AG08395 (cell line): ENCODE measurements around the gene KSR2.

Source experiments
- DNase-seq: peaks from one replicate; pipeline ENCODE4 v3.0.0; 2012; ENCODE audit warnings: mixed read lengths, low spot score

KSR2 gene

DNA sequence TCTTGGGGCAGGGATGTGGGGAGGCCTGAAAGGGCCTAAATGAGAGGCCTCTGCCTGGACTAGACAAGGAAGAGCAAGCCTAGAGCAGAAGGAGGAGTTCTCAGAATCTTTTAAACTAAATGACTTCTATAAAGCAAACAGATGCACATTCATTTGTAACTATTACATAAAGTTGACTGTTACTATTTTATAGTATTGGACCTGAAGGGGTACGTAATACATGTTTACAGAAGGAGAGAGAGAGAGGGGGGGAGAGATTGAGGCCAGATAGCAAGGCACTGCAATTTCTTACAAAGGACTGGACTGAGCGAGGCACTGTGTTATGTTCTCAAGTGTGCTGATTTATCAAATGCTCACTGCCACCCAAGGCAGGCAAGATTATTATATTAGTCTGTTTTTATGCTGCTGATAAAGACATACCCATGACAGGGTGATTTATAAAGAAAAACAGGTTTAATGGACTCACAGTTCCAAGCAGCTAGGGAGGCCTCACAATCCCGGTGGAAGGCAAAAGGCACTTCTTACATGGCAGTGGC is 391.6 kb downstream of the KSR2 start:
- no peak for DNase-seq

- no peak for DNase-seq
These were observed 392.7 kb downstream of the KSR2 start for GRCh38 chr12:117576053-117576452.

GRCh38 chr12:117574655-117575054 is 394.1 kb downstream of the KSR2 start:
- DNase-seq = no peak

DNA sequence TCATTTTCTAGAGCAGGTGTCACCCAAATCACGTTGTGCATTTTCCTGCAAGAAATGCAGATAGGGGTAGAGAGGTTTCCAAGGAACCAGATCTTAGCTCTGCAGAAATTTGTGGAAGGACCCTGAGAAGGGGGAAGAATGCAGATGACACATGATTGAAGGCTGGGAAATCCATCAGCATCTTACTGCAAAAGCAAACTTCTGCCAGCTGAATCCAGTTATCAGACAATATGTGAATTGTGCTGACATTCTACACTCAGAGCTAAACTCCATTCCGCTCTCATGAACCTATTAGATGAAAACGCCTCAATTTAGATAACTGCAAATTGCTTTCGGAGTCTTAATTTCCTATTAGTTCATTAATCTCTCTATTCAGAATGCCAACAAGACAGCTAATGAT is 396.0 kb downstream of the KSR2 start:
- DNase-seq = no peak

DNA sequence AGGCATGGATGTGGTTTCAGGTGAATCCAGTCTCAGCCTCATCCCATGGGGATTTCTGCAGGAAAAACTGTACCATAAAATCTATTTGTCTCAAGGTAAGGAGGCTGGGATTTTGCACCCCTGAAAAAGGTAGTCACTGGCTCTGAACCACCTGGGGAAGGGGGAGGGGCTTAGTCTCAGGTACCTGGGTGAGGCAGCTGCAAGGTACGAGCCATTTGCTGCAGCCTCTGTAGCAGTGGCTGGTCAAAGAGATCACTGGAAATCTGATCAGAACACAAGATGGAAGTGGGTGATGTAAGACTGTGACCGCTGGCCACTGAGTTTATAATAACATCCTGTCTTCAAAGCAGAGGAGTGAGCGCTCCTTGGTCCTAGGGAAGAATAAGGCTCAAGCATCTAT is 397.5 kb downstream of the KSR2 start:
- no peak for DNase-seq

DNA sequence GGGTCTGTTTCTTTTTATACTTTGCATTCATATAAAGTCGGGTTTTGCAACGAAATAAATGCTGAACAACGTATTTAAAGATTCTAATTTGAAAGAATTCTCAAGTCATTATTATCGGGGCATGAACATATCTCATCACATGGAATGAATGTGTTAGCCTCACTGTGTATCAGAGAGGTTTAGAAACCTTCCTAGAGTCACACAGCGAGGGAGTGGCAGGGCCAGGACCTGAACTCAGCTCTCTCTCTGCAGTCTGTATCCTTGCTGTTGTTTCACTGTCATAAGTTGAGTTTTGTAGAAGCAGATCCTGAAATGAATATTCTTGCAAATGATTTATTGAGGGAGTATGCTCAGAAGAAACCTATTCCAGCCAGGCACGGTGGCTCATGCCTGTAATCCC is 398.2 kb downstream of the KSR2 start:
- no peak for DNase-seq

DNA sequence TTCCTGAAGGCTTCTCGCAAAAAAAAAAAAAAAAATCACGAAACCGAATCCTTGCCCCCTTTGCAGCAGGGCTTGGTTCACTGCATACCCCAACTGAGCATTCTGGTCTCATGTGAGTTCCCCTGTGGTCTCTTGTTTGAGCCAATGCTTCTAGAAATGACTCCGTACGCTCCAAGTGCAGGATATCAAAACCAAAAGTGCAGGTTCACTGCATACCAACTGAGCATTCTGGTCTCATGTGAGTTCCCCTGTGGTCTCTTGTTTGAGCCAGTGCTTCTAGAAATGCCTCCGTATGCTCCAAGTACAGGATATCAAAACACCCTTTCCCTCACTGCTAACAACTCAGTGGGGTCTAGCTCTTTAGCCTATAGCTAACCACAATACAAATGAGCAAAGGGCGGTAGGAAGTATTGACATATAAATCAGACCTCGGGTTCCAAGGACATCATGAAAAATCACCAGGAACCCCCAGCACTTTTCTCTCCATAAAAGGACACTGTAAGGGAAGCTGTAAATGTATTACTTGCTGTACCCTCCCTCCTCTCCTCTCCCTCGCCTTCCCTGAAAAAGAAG is 401.1 kb downstream of the KSR2 start:
- DNase-seq = no peak

GRCh38 chr12:117564881-117565280 is 403.9 kb downstream of the KSR2 start:
- no peak for DNase-seq

GRCh38 chr12:117563706-117564105 is 405.1 kb downstream of the KSR2 start:
- DNase-seq = no peak

DNA sequence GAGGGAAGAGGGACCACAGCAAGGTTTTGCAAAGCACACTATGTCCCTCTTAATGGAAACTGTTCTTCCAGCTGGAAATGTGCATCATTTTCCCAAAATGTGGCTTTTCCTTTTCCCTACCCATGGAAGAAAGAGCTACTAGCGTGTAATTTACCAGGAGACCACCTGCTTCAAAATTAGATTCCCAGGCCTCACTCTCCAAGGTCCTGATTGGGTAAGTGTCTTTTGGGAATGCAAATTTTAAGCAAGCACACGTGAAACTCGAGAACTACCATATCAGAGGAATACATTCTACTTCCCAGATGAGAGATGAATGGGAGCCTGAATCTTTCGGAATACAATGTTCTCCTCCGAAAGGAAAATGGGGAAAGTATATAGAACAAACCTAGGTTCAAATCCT is 405.8 kb downstream of the KSR2 start:
- DNase-seq = no peak

GRCh38 chr12:117561990-117562389 is 406.8 kb downstream of the KSR2 start:
- no peak for DNase-seq

- DNase-seq = no peak
These were observed 408.8 kb downstream of the KSR2 start for GRCh38 chr12:117559978-117560377.

- DNase-seq = no peak
These were observed 412.9 kb downstream of the KSR2 start for GRCh38 chr12:117555889-117556288.

- no peak for DNase-seq
These were observed 415.8 kb downstream of the KSR2 start for GRCh38 chr12:117552971-117553370.

- no peak for DNase-seq
These were observed 417.1 kb downstream of the KSR2 start for GRCh38 chr12:117551665-117552064.

GRCh38 chr12:117547209-117547608 is 421.6 kb downstream of the KSR2 start:
- DNase-seq = no peak

DNA sequence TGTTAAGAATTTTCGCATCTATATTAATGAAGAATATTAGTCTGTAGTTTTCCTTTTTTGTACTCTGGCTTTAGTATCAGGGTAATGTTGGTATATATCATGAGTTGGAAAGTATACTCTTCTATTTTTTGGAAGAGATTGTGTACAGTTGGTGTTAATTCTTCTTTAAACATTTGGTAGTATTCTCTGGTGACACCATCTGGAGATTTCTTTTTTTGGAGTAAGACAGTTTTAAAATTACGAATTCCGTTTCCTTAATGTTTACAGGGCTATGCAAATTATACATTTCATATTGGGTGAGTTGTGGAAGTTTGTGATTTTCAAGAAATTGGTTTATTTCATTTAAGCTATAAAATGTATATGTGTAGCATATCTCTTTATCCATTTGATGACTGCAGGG is 423.6 kb downstream of the KSR2 start:
- no peak for DNase-seq

DNA sequence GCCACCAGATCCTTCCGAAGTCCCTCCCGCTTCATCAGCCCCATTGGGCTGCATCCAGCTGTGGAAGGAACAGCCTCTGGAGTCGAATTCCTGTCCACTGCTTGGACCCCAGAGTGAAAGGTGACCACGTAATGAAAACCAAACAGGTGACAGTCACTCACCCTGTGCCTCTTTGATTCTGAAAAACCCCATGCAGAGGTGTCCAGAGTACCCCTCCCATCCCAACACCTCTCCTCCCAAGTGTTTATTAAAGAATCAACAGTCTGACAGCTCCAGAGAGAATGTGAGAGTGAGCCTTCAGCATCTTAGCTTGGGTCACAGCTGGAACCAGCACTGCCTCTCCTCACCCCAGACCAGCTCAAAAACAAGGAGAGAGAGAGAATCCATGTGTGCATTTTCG is 428.8 kb downstream of the KSR2 start:
- no peak for DNase-seq

DNA sequence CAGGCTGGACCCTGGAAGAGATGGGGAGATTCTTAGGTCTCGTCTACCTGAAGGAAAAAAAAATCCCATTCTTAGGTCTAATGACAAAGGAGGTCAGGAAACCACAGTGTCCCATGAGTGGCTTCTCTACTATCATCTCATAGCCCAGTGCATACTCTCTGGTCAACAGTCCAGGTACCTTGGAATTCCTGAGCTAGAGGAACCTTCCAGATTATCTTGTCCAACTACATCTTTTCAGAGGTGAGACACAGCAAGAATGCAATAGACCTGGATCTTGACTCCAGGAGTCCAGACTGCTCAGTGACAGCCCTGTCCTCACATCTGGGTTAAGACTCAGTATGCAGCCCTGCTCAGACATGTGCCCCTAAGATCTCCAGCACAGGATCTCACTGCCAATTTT is 429.9 kb downstream of the KSR2 start:
- DNase-seq = no peak

GRCh38 chr12:117538032-117538690 is 430.6 kb downstream of the KSR2 start:
- no peak for DNase-seq

DNA sequence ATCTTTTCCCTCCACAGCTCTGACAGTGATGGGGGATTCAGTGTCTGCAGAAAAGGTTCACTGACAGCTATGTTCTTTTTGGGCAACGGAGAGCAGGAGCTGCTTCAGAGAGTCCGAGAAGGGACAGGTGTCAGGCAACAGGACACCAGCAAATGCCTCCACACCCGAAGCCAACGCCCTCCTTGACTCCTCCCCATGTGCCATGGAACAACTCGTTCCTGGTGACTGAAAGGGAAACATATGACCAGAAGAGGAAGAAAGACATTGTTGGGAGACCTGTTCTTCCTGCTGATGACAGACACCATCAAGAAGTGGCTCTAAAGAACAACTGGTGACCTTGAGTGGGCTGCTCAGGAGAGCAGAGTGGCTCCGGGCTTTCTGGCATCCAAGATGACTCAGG is 435.1 kb downstream of the KSR2 start:
- DNase-seq = no peak

GRCh38 chr12:117530796-117531195 is 438.0 kb downstream of the KSR2 start:
- DNase-seq = no peak

DNA sequence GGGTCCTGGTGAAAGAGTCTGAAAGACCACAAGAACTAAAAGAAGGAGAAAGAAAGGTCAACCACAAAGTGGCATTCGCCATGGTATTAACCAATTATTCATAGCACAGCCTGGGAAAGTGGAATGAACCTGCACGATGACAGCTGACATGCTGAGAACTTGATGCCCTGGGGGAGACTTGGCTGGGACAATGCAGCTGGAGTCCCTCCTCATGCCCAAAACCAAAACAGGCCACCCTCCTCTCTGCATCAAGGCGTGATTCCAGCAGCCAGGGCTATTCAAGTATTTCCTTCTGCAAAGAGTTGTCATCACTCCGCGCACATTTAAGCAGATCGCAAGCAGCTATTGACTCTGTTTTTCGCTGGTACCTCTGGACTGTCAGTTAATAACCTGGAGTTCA is 440.3 kb downstream of the KSR2 start:
- no peak for DNase-seq

- no peak for DNase-seq
These were observed 441.3 kb downstream of the KSR2 start for GRCh38 chr12:117527479-117527855.
